ENCODE data around the gene GMPPB.
"Not testable (repeated sequence)": the region's sequence is repeated elsewhere in the genome, so short reads cannot be mapped to it uniquely, and the experiment has no call there.

DNA sequence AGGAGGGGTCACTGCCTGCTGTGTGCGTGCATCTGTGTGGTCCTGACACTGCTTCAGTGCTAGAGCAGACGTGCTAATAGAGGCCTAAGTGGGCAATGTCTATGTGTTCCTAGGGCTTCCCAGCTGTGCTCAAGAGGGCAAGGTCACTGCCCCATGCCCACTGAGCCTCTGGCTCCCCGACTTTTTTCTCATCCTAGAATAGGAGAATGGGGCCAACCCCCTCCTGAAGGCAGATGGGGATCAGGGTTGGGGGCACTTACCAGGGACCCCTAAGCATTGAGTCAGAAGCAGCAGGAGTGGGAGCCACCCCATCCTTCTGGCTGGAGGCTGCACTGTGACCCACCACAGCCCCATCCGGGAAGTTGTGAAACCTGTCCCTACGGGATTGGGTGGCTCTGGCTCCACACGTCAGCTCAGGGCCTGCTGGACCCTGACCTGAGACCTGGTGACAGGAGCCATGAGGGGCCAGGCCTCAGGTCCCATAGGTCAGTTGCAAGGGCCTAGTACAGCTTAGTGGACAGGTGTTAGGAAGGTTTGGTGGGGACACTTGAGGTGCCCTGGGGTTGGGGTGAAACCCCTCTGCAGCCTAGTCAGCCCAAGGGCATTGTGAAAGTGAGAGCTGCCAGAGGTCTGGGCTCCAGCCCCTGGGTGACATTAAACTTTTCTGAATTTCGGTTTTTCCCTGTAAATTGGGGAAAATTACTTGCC lies 35.3 kb downstream of the GMPPB start:
- TF ChIP-seq, protein P1, sequence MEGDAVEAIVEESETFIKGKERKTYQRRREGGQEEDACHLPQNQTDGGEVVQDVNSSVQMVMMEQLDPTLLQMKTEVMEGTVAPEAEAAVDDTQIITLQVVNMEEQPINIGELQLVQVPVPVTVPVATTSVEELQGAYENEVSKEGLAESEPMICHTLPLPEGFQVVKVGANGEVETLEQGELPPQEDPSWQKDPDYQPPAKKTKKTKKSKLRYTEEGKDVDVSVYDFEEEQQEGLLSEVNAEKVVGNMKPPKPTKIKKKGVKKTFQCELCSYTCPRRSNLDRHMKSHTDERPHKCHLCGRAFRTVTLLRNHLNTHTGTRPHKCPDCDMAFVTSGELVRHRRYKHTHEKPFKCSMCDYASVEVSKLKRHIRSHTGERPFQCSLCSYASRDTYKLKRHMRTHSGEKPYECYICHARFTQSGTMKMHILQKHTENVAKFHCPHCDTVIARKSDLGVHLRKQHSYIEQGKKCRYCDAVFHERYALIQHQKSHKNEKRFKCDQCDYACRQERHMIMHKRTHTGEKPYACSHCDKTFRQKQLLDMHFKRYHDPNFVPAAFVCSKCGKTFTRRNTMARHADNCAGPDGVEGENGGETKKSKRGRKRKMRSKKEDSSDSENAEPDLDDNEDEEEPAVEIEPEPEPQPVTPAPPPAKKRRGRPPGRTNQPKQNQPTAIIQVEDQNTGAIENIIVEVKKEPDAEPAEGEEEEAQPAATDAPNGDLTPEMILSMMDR (IDR thresholded peaks at IDR 0.05; ENCODE audit: low read depth, low read length): not testable (repeated sequence)
- TF ChIP-seq EZH2phosphoT487 (IDR thresholded peaks at IDR 0.05; ENCODE audit: low read depth): not testable (repeated sequence)

Measured in OCI-LY3 (cell line).